GM13977 (cell line): ENCODE results near the gene TPST2.
"Not testable (repeated sequence)": the region's sequence is repeated elsewhere in the genome, so short reads cannot be mapped to it uniquely, and the experiment has no call there.

Experiments used
- DNase-seq: peaks from one replicate; pipeline ENCODE4 v3.0.0; 2012; ENCODE audit warnings: low spot score
- CTCF ChIP-seq: IDR thresholded peaks from 2 replicates; pipeline ENCODE4 v1.5.1; 2012; ENCODE audit warnings: mild to moderate bottlenecking, control low read depth; ENCODE audit not compliant: insufficient read depth; ENCODE audit errors: extremely low read depth, missing control alignments
- in situ Hi-C: fragments of 300-500 bp; cut with MboI; formaldehyde crosslinking; loops from one replicate; pipeline ENCODE4 v1.12.0; 2022; ENCODE audit warnings: low sequenced_read_pairs, low pct_unique_long_range_greater_than_20kb, mixed read lengths, inconsistent platforms; ENCODE audit not compliant: unreplicated experiment

The TPST2 gene

GRCh38 chr22:26617271-26618199 lies 27.6 kb upstream of the TPST2 start, which contains the start of gene CRYBB1:
TSS of gene CRYBB1 (minus strand) at chr22:26618027. CDS start at chr22:26616319, 1,708 bp downstream.
- no peak for DNase-seq

GRCh38 chr22:26616650-26617049 lies 26.7 kb upstream of the TPST2 start:
- no peak for TF ChIP-seq CTCF
- in situ Hi-C loops, result no loop called here
- DNase-seq, result no peak

More at GRCh38 chr22:26617271-26618199, 27.6 kb upstream of the TPST2 start, which contains the start of gene CRYBB1:
- in situ Hi-C loops, result no loop called here
- no peak for TF ChIP-seq CTCF

GRCh38 chr22:26615830-26616435 lies 26.0 kb upstream of the TPST2 start:
- no peak for DNase-seq
- in situ Hi-C loops, result no loop called here

DNA sequence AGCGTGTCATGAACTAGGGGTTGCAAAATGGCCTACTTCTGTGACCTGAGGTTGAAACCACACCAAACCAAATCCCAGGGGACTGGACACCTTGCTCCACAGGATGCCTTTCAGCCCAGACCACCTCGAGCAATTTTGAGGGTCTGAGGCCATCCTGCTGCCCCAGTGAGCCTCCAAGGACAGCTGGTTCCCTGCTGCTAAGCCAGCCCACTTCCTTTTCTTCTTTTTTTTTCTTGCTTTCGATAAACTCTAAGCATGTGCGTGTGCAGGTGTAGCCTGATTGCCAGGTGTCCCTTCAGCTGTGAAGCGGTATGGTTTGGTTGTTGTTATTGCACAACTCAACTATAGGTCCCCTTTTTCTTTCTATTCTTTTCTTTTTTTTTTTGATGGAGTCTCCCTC lies 25.2 kb upstream of the TPST2 start:
- in situ Hi-C loops, result no loop called here
- peak; percentile 55 for DNase-seq
- no peak for TF ChIP-seq CTCF

More at GRCh38 chr22:26615830-26616435, 26.0 kb upstream of the TPST2 start:
- no peak for TF ChIP-seq CTCF

DNA sequence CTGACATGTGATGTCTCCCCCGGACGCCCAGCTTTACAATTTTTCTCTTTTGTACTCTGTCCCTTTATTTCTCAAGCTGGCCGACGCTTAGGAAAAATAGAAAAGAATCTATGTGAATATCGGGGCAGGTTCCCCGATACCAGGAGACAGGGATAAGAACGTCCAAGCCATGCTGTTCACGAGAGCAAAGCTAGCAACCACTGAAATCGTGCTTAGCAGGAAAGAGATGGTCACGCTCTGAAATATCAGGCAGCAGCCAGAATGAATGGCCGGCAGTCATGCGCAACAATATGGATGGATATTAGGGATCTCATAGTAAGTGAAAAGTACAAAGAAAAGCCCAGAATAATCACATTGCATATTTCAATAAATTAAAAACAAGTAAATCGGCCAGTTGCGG lies 24.4 kb upstream of the TPST2 start:
- DNase-seq, result no peak
- no peak for TF ChIP-seq CTCF
- in situ Hi-C loops, result no loop called here

- DNase-seq, in situ Hi-C loops: not testable (repeated sequence)
Observed at GRCh38 chr22:26613753-26614152, 23.8 kb upstream of the TPST2 start.

GRCh38 chr22:26612652-26613051 lies 22.7 kb upstream of the TPST2 start:
- in situ Hi-C loops, result no loop called here
- TF ChIP-seq CTCF, result no peak
- no peak for DNase-seq
